HG03196 (cell line): Measurements from ENCODE around the gene SART3.
"Not testable (repeated sequence)": the region's sequence is repeated elsewhere in the genome, so short reads cannot be mapped to it uniquely, and the experiment has no call there.

Experiments
- ATAC-seq: cut with Tn5 transposase; IDR thresholded peaks from one replicate; pipeline ENCODE4 v1.9.1; 2021; ENCODE audit not compliant: unreplicated experiment

Gene SART3

DNA sequence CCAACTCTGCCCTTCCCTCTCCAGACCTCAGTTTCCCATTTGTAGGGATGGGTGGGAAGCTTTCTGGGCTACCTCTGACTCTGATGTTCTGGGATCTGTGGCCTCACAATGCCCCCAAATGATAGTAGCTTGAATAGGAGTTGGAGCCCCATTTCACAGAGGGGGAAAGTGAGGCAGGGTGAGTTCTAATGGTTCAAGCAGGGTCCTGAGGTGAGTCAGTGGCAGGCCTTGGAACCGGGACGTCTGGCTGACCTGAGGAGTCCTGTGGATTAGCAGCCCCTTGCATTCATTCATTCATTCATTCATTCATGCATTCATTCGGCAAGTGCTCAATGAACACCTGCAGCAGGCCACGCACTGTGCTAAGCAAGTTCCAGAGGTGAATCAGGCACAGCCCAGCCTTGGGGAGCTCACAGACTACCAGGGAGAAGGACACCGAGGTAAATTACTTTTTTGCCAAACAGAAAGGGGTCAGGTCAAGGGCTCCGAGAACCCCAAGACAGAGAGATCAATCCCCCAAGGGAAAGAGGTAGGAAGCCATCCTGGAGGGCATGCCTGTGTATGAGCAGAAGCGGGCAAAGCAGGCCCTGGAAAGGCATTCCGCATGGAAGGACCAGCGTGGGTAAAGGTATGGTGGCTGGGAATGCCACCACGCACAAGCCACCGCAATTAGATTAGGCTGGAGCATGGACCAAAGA, 37.7 kb upstream of the SART3 start:
- ATAC-seq = no peak

DNA sequence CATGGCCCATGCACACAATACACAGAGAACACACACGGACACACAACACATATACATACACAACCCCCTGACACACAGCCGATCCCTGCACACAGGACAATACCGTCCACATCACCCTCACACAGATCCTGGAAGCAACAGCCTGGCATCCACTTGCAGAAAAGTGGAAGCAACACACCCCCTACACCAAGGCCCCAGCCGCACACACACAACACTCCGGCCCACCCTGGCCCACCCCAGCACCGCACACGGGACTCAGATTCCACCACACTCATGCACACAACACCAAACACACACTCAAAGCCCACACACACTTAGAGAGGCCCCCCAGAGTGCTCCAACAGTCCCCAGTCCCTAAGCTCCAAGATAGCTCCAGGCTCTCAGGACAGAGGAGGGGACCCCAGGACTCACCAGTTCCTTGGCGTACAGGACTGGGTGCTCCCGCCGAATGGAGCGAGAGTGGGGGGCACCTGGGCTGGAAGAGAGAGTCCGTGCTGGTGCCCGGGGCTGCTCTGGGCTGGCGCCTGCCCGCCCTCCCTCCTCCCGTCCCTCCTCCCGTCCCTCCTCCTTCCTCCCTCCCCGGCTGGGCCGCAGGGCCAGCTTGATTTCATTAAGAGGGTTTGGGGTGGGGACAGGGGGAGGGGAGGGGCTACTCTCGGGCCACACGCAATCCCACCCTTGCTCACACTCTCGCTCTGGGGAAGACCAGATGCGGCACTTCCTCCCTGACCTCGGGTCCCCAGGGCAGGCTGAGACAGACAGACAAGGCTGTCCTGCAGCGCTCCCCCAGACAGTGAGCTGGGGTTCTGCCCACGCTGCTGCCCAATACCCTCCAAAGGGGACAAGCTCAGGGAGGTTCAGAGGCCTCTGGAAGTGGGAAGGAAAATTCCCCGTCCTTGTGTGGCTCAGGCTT, 36.8 kb upstream of the SART3 start, which contains the start of gene TMEM119:
Gene TMEM119, minus strand, starts transcription at position 526 of the 913 bp plus-strand sequence. CDS start 5,701 bp downstream, outside the sequence.
- ATAC-seq = no peak

DNA sequence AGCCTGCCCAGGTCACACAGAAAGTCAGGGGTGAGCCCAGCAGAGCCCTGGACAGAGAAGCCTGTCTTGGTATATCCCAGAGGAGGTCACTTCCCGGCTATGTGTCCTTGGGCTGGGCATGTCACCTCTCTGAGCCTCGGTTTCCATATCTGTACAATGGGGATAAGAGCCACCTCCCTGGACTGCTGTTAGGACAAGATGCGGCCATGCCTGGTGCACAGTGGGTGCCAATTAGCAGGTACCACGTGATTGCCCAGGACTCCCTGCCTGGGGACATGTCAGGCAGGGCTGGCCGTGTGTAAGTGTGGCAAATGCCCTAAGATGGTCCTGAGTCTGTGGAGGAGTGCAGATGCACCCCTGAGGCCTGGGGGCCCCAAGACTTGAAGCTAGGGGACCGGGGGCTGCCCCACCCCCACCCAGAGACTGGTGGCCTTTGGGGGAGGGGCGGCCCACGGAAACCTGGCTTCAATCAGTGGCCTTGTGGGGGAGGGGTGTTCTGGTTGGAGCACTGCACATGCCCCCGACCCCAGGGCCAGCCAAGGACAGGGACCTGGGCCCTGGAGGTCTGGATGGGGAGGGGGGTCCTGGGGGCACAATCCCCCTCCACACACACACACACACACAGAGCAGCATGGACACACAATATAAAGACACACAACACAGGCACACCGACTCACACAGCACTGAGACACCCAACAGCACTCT, 36.0 kb upstream of the SART3 start:
- no peak for ATAC-seq

DNA sequence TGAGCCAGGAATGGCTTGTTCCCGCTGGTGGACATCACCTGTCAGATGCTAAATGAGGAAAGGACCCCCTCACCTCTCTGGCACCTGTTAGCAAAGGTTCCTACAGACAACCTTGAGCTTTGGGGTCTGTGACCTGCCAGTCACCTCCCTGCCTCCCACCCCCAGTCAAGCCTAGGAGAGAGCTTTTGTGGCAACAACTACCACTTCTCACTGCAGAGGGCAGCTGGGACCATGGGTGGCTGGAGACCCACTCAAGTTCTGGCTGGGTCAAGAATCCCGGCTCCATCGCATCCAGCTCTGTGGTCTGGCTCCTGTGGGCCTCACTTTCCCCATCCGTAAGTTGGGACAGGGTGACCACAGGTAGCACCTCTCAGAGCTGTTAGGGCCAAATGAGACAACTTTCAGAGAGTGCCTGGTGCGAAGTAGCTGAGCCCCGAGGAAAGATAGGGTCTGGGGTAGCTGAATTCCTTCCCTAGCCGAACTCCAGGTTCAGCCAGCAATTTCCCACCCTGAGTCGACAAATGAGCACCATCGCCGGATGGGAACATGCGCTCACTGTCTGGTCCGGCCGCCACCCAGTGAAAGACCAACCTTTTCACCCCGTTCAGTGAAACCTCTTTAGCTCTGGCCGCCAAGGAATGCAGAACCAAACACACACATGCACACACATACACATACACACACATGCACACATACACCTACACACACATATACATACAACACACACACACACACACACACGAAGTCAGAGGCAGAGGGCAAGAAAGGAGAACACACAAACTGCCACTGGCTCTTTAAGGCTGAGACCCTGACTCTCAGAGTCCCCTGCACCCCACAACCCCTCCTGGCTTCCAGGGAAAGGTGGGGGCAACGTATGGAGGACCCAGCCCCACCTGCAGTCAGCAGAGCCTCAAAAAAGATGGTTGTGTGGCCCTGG, 35.0 kb upstream of the SART3 start:
- ATAC-seq = no peak

DNA sequence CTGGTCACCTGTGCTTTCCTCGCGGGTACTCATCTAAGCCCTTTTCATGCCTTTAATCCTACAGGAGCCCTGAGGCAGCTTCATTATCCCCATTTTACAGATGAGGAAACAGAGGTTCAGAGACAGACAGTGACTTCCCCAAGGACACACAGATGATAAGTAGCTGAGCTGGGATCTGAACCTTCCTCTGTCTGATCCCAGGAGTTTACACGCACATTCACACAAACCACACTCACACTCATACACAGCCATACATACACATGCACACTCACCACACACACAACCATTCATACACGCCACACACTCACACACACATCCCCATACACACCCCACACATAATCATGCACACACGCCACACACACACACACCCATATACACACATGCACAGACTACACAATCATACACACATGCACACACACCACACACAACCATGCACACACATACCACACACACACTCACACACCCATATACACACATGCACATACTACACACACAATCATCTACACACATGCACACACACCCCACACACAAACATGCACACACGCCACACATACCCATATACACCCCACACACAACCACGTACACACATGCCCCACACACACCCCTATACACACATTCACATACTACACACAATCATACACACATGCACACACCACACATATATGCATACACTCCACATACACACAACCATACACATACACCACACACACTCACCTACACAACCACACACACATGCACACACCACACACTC, 34.2 kb upstream of the SART3 start:
- no peak for ATAC-seq

DNA sequence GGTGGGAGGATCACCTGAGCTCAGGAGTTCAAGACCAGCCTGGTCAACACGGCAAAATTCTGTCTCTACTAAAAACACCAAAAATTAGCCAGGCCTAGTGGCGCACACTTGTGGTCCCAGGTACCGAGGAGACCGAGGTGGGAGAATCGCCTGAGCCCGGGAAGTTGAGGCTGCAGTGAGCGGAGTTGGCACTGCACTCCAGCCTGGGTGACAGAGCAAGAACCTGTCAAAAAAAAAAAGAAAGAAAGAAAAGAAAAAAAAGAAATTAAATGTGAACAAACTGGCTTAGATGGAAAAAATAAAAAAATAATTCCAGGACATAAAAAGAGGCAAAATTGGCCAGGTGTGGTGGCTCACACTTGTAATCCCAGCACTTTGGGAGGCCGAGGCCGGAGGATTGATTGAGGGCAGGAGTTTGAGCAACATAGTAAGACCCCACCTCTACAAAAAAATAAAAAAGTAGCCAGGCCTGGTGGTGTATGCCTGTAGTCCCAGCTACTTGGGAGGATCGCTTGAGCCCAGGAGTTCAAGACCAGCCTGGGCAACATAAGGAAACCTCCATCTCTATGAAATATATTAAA, 33.4 kb upstream of the SART3 start:
- no peak for ATAC-seq

DNA sequence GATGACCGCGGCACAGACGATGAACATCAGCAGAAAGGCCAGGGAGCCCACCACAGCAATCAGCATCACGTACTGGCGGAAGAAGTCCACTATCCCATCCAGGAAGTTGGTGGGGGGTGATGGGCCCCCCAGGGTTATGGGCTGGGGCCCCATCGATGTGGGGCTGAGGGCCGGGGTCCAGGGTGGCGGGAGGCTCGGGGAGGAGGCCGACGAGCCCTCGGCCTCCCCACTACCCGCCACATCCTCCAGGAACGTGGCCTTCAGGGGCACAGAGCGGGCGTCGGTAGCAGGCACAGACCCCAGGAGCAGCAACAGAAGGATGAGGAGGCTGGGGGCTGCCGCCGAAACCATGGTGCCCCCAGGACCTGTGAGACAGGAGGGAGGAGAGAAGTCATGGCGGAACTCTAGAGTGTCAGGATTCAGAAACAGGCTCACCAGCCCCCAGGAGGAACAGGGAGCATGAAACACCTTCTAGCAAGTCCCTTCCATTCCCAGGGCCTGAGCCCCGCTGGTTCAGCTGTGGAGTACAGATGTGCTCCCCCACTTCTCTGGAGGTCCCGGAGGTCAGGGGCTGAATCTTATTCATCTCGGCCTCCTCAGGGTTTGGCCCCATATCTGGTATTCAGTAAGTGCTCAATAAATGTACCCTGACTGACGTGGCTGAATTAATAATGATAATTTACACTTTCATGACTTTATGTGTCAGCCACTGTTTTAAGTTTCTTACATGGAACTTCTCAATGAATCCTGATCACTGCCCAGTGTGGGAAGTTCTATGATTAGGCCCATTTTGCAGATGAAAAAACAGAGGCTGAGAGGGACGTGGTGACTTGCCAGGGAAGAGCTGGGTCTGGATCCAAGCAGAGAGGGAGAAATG, 31.3 kb upstream of the SART3 start:
- ATAC-seq = no peak

DNA sequence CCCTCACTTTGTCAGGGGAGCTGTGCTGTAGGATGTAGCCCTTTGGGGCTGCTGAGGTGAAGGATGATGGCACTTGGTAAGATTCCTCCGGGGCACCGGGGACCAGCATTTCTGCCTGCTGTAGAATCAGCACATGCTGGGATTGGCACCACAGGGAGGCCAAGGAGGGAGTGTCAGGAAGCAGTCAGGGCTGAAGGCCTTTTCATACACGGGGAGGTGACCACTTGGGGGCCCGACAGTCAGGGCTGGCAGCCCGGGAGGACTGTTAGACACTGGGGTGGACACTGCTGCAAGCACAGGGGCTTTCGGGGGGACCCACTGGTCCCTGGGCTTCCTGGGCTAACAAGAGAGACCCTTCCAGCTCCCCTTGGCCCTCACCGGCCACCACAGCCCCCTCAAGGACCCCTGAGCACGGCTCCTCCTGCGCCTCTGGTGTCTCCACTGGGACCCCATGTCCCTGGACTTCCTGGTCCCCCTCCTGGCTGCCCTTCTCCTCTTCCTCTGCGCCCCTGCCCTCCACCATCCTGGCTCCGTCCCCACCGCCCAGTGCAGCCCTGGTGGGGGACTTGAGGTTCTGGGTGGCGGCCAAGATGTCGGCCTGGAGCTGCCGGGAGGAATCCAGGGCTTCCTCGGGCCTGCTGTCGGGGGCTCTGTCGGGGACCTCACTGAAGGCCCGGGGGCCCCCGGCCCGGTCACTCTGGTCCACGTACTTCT, 30.5 kb upstream of the SART3 start:
- no peak for ATAC-seq

DNA sequence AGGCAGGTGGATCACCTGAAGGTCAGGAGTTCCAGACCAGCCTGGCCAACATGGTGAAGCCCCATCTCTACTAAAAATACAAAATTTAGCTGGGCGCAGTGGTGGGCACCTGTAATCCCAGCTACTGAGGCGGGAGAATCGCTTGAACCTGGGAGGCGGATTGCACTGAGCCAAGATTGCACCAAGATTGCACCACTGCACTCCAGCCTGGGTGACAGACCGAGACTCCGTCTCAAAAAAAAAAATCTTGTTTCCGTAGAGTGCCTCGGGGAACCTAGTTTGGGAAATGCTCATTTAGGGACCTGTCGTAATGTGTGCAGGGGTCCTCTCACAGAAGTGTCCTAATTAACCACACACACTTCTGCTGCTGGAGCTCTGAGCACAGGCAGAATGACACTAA, 29.5 kb upstream of the SART3 start:
- not testable (repeated sequence) for ATAC-seq

DNA sequence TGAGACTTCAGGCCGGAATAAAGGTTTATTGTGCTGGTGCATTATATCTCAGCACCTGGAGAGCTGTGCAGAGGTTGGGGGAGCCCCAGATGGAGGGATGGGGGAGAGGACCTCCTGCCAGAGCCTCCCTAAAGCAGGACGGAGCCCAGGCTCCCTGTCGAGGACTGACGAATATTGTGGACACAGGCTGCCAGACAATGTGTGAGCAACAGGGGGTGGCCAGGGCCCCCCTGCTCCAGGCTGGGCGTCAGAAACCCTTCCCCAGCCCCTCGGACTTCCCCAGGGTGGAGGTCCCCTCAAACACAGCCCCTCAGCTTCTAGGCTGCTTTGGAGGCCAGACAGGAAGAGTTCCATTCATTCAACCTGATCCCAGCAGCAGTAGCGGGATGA, 28.9 kb upstream of the SART3 start:
- no peak for ATAC-seq

DNA sequence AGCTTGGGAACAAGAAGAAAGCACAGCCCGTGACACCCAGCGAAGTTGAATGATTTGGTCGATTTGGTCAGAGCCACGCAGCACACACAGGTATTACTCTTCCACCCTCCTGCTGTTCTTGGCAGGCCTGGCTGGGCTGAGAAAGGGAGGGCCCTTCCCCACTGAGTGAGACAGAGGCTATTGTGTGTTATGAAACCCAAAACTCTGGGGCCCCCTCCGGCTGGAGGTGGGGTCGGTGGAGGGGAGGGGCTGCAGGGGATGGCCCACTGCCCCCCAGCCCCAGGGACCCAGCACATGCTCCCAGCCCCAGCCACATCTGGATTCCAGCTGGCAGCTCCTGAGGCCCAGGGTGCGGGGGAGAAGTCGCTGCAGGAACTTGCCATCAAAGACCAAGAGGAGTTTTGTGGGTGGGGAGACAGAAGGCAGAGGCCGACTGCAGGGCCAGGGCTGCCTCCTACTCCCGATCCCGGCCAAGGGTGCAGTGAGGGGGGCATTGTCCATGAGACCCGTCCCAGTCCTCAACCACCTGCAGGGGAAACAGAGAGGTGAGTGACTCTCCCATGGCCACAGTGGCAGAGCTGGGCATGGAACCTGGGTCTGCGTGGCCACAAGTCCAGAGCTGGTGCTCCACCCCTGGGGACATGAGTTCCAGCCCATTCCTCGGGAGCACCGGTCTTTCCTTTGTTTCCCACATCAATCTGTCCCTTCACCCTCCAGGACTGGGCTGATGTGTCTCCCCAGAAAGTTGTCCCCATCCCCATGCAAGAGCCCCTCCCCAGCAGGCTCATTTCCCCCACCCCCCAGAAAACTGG, 28.3 kb upstream of the SART3 start:
- no peak for ATAC-seq

DNA sequence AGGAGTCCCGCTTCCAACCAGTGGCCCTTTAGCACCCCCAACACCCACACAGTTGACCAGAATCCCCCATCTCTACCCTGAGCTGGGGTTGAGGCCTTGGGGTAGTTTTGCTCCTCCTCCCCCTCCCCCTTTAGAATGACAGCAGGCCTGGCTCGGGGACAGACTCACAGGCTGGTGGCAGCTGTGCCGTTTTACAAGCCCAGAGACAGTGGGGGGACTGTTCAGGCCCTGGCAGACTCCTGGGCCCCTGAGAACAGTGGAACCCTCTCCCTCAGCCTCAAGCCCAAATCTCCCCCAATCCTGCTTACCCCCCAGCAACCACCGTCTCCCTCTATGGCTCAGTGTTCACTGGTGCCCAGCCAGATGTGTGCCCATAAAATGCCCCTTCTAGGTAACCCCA, 26.9 kb upstream of the SART3 start:
- no peak for ATAC-seq

DNA sequence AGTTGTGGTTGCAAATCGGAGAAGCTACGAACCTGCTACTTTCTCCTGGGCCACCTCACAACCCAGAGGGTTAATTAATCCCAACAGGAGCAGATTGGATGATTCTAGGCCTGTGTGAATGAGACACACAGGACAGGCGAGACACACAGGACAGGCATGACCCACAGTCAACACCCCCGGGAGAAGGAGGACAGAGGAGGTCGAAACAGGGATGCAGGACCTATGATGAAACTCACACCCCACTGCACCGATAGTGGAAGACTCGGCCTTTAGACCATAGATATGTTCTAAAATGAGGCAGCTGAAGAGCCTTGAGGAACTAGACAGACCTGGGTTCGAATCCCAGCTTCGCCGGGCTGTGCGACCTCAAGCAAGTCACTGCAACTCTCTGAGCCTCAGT, 25.3 kb upstream of the SART3 start:
- no peak for ATAC-seq

DNA sequence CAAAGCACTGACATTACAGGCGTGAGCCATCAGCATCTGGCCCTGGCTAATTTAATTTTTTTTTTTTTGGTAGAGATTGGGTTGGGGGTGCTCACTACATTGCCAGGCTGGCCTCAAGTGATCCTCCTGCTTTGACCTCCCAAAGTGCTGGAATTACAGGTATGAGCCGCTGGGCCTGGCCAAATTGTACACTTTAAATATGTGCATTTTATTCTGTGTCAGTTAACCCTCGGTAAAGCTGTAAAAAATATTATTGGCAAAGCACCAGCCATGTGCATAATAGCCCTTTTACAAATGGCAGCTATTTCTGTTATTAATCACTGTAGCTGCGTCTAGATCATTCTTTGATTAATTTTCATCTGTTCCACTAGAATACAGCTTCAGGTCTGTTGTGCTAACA, 24.9 kb upstream of the SART3 start:
- ATAC-seq = no peak

DNA sequence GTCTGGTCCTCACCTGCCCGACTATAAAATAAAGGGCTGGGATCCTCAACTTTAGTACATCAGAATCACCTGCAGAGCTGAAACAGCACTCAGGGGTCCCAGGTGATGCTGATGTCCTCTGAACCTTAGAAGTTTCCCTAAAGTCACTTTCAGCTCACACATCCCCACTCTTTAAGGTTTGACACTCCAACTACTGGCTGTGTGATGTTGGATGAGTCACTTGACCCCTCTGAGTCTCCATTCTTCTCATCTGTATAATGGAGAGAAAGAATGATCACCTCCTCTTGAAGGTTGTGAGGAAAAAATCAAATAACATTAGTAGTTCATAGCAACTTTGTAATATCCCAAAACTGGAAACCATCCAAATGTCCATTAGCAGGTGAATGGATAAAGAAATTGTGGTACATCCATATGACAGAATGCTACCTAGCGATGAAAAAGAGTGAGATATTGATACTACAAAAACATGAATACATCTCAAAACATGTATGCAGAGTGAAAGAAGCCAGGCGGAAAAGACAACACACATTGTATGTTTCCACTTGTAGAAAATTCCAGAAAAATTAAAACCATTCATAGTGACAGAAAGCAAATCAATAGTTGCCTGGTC, 23.6 kb upstream of the SART3 start:
- no peak for ATAC-seq

DNA sequence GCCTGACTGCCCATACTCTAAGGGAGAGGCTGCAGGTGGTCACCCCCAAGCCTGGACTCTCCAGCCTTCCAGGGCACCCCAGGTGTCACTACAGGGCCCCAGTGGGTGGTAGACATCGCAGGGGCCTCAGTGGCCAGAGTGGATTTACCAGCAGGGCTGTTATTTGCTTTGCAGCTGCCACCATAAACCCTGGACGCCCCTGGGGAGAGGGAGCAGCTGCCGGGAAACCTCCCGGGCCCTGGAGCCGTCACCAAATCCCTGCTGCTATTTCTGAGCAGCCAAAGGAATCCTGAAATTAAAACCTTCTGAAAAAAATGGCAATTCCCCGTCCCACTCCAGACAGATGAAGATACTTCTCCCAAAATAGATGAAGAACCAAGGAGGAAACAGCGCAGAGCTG, 23.0 kb upstream of the SART3 start:
- ATAC-seq = no peak
